Thyroid gland (tissue), 4 donors: ENCODE results near the gene TTC34. TPM values are rescaled to one million over a fixed set of nuclear protein-coding genes. Genes with fewer than 3 reads are reported as not detected.
A peak's percentile ranks its signal among the peaks of the same experiment; 100 is the strongest.

Experiments
- DNase-seq, 2 donors: peaks; one replicate each; pipeline ENCODE4 v3.0.0-alpha.2; 2019
- H3K27ac ChIP-seq, 3 donors: fragments of 200-600 bp; sonication (generic); 1 replicate in 2 of 3; 2 replicates in 1 of 3; pipeline ENCODE4 v1.5.1; 2016 to 2019; ENCODE audit warnings: mild to moderate bottlenecking in 1 of 3, moderate library complexity in 1 of 3
- H3K27me3 ChIP-seq: fragments of 200-600 bp; sonication (generic); one replicate; pipeline ENCODE4 v1.5.1; 2019
- H3K36me3 ChIP-seq, 2 donors: fragments of 200-600 bp; sonication (generic); one replicate each; pipeline ENCODE4 v1.5.1; 2016 to 2019
- H3K4me1 ChIP-seq, 2 donors: fragments of 200-600 bp; sonication (generic); one replicate each; pipeline ENCODE4 v1.5.1; 2017 to 2019
- H3K4me3 ChIP-seq, 3 donors: fragments of 200-600 bp; sonication (generic); replicated peaks in 1 of 3; 1 replicate in 2 of 3; 2 replicates in 1 of 3; pipeline ENCODE4 v1.5.1; 2016; ENCODE audit warnings: mild to moderate bottlenecking in 1 of 3
- H3K9me3 ChIP-seq: fragments of 200-600 bp; sonication (generic); one replicate; pipeline ENCODE4 v1.5.1; 2017
- POLR2A ChIP-seq, 2 donors: fragments of 450-650 bp; IDR thresholded peaks; one replicate each; pipeline ENCODE4 v1.6.1; 2017; ENCODE audit warnings: antibody characterized with exemption in 2 of 2, mild to moderate bottlenecking in 2 of 2, moderate library complexity in 1 of 2
- WGBS, 2 donors: methylation state at CpG; one replicate each; pipeline ENCODE4 v1.1.5; 2017; 5-methylcytosine and 5-hydroxymethylcytosine counted together
- intact Hi-C: fragments of 100-400 bp; cut with DNase I; formaldehyde crosslinking; loops from one replicate; pipeline ENCODE4 v1.15.1; 2023
- total RNA-seq, 4 donors: library from RNA; depleted of rRNA; stranded (reverse); fragments of >200 nt; gene quantifications; one replicate each; pipeline ENCODE4 v1.2.3, GENCODE V29; 2016
- TF ChIP-seq, protein P1 (sequence below), 6 experiments: fragments of 200-600 bp in 3 of 6; fragments of 450-650 bp in 3 of 6; sonication (generic) in 3 of 6; IDR thresholded peaks; one replicate each; pipeline ENCODE4 v1.5.1; 2016 to 2019; ENCODE audit warnings: antibody characterized with exemption in 6 of 6, mild to moderate bottlenecking in 2 of 6, inconsistent platforms in 1 of 6, moderate library complexity in 1 of 6

TTC34 gene
- total RNA-seq, 4 donors from 2014 or later: 0.81 to 2.2 (median 1.9) TPM

DNA sequence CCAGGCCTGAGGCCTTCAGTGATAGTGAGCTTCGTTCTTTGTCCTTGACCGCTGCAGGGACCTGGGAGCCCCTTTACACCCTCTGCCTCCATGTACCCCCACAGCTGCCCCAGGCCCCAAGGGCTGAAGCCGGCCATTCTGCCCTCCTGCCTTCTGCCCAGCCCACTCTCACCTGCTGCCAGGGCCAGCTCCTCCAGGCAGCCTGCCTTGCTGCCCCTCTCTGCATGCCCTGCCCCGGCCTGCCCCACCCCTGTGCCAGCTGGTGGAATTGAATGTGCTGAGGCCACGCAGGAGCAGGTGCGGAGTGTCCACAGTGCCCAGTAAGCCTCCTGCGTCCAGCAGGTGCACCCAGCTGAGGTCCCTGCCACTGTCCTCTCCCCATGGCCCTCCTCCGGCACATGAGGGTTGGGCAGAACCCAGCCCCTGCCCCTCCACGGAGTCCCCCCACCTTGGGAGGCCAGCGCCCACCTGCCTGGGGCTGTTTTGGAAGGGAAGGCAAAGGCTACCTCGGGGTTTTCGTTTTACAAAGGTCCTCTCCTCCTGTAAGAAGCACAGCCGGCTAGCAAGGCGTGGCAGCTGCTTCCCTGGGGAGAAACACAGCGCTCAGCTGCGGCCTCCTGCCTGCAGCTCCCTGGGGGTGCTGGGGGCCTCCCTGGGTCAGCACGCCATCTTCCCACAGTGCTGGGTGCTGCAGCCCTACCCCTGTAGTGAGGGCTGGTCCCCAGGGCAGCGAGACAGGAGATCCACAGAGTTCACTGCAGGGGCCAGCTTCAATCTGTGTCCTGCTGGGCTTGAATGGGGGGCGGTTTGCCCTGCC lies 189.7 kb downstream of the TTC34 start:
- no peak overlapping the region for H3K27ac ChIP-seq
- H3K4me1 ChIP-seq: peaks cover 0 to 18% of the 10 kb centered on the region in 2 donors
- no peak for TF ChIP-seq POLR2A (IDR thresholded peaks at IDR 0.05)
- TF ChIP-seq, protein P1, sequence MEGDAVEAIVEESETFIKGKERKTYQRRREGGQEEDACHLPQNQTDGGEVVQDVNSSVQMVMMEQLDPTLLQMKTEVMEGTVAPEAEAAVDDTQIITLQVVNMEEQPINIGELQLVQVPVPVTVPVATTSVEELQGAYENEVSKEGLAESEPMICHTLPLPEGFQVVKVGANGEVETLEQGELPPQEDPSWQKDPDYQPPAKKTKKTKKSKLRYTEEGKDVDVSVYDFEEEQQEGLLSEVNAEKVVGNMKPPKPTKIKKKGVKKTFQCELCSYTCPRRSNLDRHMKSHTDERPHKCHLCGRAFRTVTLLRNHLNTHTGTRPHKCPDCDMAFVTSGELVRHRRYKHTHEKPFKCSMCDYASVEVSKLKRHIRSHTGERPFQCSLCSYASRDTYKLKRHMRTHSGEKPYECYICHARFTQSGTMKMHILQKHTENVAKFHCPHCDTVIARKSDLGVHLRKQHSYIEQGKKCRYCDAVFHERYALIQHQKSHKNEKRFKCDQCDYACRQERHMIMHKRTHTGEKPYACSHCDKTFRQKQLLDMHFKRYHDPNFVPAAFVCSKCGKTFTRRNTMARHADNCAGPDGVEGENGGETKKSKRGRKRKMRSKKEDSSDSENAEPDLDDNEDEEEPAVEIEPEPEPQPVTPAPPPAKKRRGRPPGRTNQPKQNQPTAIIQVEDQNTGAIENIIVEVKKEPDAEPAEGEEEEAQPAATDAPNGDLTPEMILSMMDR (IDR thresholded peaks at IDR 0.05): no peak
- H3K4me3 ChIP-seq: no peak overlapping the region
- 87% methylated on average over 8 to 12 of the region's 19 CpGs for WGBS, 2 donors
- H3K27me3 ChIP-seq: no peaks in the 10 kb centered on the region
- intact Hi-C loops: no loop called here
- H3K9me3 ChIP-seq: no peaks in the 10 kb centered on the region
- no peaks in the 10 kb centered on the region for H3K36me3 ChIP-seq
- DNase-seq: peak in 1 of 2 donors; percentile 0

DNA sequence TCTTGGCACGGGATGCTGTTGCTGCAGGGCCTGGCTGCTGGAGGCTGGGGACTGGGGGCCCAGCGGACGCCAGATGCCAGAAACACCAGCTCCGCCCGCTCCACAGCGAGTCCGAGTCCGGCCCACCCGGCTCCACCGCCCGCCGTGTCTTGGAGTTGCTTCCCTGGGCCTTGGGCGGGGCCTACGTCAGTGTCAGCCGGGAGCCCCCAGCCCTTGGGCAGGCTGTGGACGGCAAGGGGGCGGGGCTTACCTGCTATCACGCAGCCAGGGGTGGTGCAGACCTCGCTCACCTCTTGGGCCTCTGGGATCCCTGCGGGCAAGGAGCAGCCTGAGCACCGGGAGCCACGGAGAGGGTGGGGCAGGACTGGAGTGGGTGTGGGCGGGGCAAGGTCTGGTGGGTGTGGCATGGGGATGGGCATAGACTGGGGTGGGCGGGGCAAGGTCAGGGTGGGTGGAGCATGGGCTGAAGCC lies 190.4 kb downstream of the TTC34 start:
- intact Hi-C loops: no loop called here
- TF ChIP-seq POLR2A (IDR thresholded peaks at IDR 0.05): no peak
- TF ChIP-seq, protein P1 (IDR thresholded peaks at IDR 0.05): no peak
- DNase-seq: peak; percentile 22 to 36
- H3K4me3 ChIP-seq: no peak overlapping the region
- WGBS, 2 donors: 10 to 20% methylated on average over 3 to 9 of the region's 24 CpGs
- peaks cover 7 to 26% of the 10 kb centered on the region in 2 donors for H3K4me1 ChIP-seq
- H3K9me3 ChIP-seq: no peaks in the 10 kb centered on the region
- H3K27me3 ChIP-seq: no peaks in the 10 kb centered on the region
- no peak overlapping the region for H3K27ac ChIP-seq
- no peaks in the 10 kb centered on the region for H3K36me3 ChIP-seq

DNA sequence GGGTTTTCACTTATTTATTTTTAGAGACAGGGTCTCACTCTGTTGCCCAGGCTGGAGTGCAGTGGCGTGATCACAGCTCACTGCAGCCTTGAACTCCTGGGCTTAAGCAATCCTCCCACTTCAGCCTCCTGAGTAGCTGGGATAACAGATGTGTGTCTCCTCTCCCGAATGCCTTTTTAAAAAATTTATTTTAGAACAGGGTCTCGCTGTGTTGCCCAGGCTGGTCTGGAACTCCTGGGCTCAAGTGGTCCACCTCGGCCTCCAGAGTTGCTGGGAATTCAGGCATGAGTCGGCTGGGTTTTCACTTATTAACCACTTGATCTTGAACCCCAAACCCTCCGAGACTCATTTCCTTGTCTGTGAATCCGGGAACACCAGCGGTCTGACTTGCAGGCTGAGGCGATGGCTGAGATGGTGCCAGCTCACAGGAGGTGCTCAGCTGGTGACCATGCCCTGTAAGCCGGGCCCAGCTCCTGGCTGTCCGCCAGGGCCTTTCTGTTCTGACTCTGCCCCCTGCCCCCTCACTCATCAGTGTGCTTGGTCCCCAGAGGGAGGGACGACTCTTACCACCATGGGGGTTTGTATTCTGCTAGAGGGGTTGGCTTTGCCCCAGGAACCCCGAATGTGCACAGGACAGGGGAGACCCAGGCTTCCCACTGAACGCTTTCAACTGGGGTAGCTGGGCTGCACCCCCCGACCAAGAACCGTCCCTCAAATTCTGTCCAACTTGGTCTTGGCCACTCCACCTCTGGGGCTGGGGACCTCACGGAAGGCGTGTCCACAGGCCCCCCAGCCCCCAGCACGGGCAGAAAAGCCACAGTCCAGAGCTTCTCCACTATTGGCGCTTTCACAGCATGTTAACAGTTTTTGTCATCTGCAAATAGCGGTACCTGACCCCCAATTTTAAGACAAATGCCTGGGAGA lies 191.2 kb downstream of the TTC34 start:
- Histone ChIP-seq H3K9me3 (no peaks in the 10 kb centered on the region), H3K36me3 (no peaks in the 10 kb centered on the region), H3K4me3 (no peak overlapping the region), H3K4me1 (peaks cover 9 to 33% of the 10 kb centered on the region in 2 donors), H3K27me3 (no peaks in the 10 kb centered on the region), H3K27ac (no peak overlapping the region)
- TF ChIP-seq, protein P1 (IDR thresholded peaks at IDR 0.05): no peak
- TF ChIP-seq POLR2A (IDR thresholded peaks at IDR 0.05): no peak
- peak; percentile 61 to 69 for DNase-seq
- WGBS, 2 donors: 55 to 56% methylated on average over 14 to 20 of the region's 21 CpGs
- intact Hi-C loops: no loop called here

- Histone ChIP-seq H3K9me3 (no peaks in the 10 kb centered on the region), H3K4me1 (peaks cover 9 to 33% of the 10 kb centered on the region in 2 donors), H3K36me3 (no peaks in the 10 kb centered on the region), H3K27ac (no peak overlapping the region), H3K4me3 (no peak overlapping the region), H3K27me3 (no peaks in the 10 kb centered on the region)
- WGBS, 2 donors: 68 to 82% methylated on average over 8 to 33 of the region's 34 CpGs
- DNase-seq: peak in 1 of 2 donors; percentile 1
- intact Hi-C loops: no loop called here
- TF ChIP-seq POLR2A (IDR thresholded peaks at IDR 0.05): no peak
- TF ChIP-seq, protein P1 (IDR thresholded peaks at IDR 0.05): no peak
These were observed 192.0 kb downstream of the TTC34 start for GRCh38 chr1:2609319-2610035.
